ENCODE results near the gene WNK1.
"Not testable (repeated sequence)": the region's sequence is repeated elsewhere in the genome, so short reads cannot be mapped to it uniquely, and the experiment has no call there.

WNK1 gene

GRCh38 chr12:818733-819132 is 66.4 kb downstream of the WNK1 start:
- DNase-seq, result no peak

GRCh38 chr12:820336-820735 is 68.0 kb downstream of the WNK1 start:
- no peak for DNase-seq

GRCh38 chr12:823028-823698 is 70.8 kb downstream of the WNK1 start:
- DNase-seq, result no peak

- DNase-seq, result no peak
Measured at GRCh38 chr12:826331-826730, 74.0 kb downstream of the WNK1 start.

GRCh38 chr12:828726-829395 is 76.5 kb downstream of the WNK1 start:
- DNase-seq, result no peak

GRCh38 chr12:830111-830867 is 77.9 kb downstream of the WNK1 start:
- no peak for DNase-seq

- DNase-seq, result no peak
Measured at GRCh38 chr12:835754-836518, 83.6 kb downstream of the WNK1 start.

GRCh38 chr12:836952-837351 is 84.6 kb downstream of the WNK1 start:
- DNase-seq, result no peak

- DNase-seq, result no peak
Measured at GRCh38 chr12:837548-837947, 85.2 kb downstream of the WNK1 start.

- no peak for DNase-seq
Measured at GRCh38 chr12:843609-844008, 91.2 kb downstream of the WNK1 start.

GRCh38 chr12:846421-846820 is 94.0 kb downstream of the WNK1 start:
- no peak for DNase-seq

GRCh38 chr12:848173-848865 is 95.9 kb downstream of the WNK1 start:
- DNase-seq, result no peak

GRCh38 chr12:848882-849527 is 96.6 kb downstream of the WNK1 start:
- no peak for DNase-seq

GRCh38 chr12:849733-850437 is 97.5 kb downstream of the WNK1 start:
- not testable (repeated sequence) for DNase-seq

GRCh38 chr12:851343-851742 is 99.0 kb downstream of the WNK1 start:
- DNase-seq, result no peak

GRCh38 chr12:851913-852312 is 99.5 kb downstream of the WNK1 start:
- no peak for DNase-seq

GRCh38 chr12:852864-853263 is 100.5 kb downstream of the WNK1 start:
- DNase-seq, result no peak

GRCh38 chr12:857611-858010 is 105.2 kb downstream of the WNK1 start:
- no peak for DNase-seq

- no peak for DNase-seq
Measured at GRCh38 chr12:862303-862911, 110.0 kb downstream of the WNK1 start.

- no peak for DNase-seq
Measured at GRCh38 chr12:863285-863684, 110.9 kb downstream of the WNK1 start.

- no peak for DNase-seq
Measured at GRCh38 chr12:865614-866013, 113.2 kb downstream of the WNK1 start.
